Activated CD8-positive, alpha-beta T cell treated with anti-CD3 and anti-CD28 coated beads, Interleukin-2, amount 10 ng/mL, durations not matched to agents 7 days and 5 days (primary cell): ENCODE data around the gene FLNC. TPM values are rescaled to one million over a fixed set of nuclear protein-coding genes. Genes with fewer than 3 reads are reported as not detected.

Source experiments
- ATAC-seq: fragments of 150-1000 bp; cut with Tn5 transposase; one replicate; pipeline ENCODE4 v1.10.0; 2021; ENCODE audit warnings: moderate library complexity
- CTCF ChIA-PET: fragments of 350-600 bp; sonication (Branson Sonifier 250); formaldehyde crosslinking; loops from one replicate; lab custom pipeline; 2021; ENCODE audit warnings: antibody characterized with exemption; lab: Charles Lee
- POLR2A ChIA-PET: fragments of 350-600 bp; sonication (Branson Sonifier 250); formaldehyde crosslinking; loops from one replicate; lab custom pipeline; 2021; ENCODE audit warnings: antibody characterized with exemption; lab: Charles Lee
- DNase-seq: peaks from one replicate; pipeline ENCODE4 v3.0.0-alpha.2; 2020
- H3K27ac Mint-ChIP-seq: one replicate; pipeline ENCODE4 v1.8.0; 2021; ENCODE audit warnings: mild to moderate bottlenecking, mixed read lengths
- H3K27me3 Mint-ChIP-seq: one replicate; pipeline ENCODE4 v1.8.0; 2021; ENCODE audit warnings: low read depth, mixed read lengths
- H3K36me3 Mint-ChIP-seq: one replicate; pipeline ENCODE4 v1.8.0; 2021; ENCODE audit warnings: low read depth, mixed read lengths
- H3K4me1 Mint-ChIP-seq: one replicate; pipeline ENCODE4 v1.8.0; 2021; ENCODE audit warnings: low read depth, mixed read lengths
- H3K4me3 Mint-ChIP-seq: one replicate; pipeline ENCODE4 v1.8.0; 2021; ENCODE audit warnings: mild to moderate bottlenecking, mixed read lengths
- H3K9me3 Mint-ChIP-seq: one replicate; pipeline ENCODE4 v1.8.0; 2022; ENCODE audit warnings: mixed read lengths; ENCODE audit not compliant: insufficient read depth
- total RNA-seq, 2 experiments: library from RNA; stranded (reverse); gene quantifications; one replicate each; pipeline ENCODE4 v1.2.3, GENCODE V29; 2021

The FLNC gene
- total RNA-seq, 2 experiments from 2014 or later = not detected

- Mint-ChIP-seq H3K4me3 (no peak overlapping the region), H3K36me3 (no peaks in the 10 kb centered on the region), H3K27ac (no peak overlapping the region), H3K4me1 (peaks cover 1% of the 10 kb centered on the region), H3K9me3 (no peaks in the 10 kb centered on the region), H3K27me3 (no peaks in the 10 kb centered on the region)
- POLR2A ChIA-PET = interaction anchor here (1.3 kb wide), 1 partner anchor 20 kb away, joined by 5 read pairs; the partner anchor contains the start of gene ATP6V1F
- ATAC-seq = no peak
- CTCF ChIA-PET = interaction anchor here (0.6 to 3.1 kb wide), 9 partner anchors 7 to 323 kb away, joined by 3 to 22 read pairs (median 6); partner anchors contain the start of gene ATP6V1F
- no peak for DNase-seq
These were observed 12.8 kb downstream of the FLNC start for GRCh38 chr7:128842674-128843641.

GRCh38 chr7:128843938-128844621 lies 13.9 kb downstream of the FLNC start:
- Mint-ChIP-seq H3K27ac (no peak overlapping the region), H3K4me3 (no peak overlapping the region), H3K9me3 (no peaks in the 10 kb centered on the region), H3K36me3 (no peaks in the 10 kb centered on the region), H3K4me1 (peaks cover 1% of the 10 kb centered on the region), H3K27me3 (no peaks in the 10 kb centered on the region)
- DNase-seq = no peak
- ChIA-PET CTCF (interaction anchor here (1.3 to 3.1 kb wide), 3 partner anchors 13 to 39 kb away, joined by 3 to 22 read pairs (median 10); no protein-coding TSS in a partner anchor), POLR2A (interaction anchor here (0.6 kb wide), 1 partner anchor 109 kb away, joined by 3 read pairs; no protein-coding TSS in a partner anchor)
- ATAC-seq = no peak

GRCh38 chr7:128844777-128845311 lies 14.6 kb downstream of the FLNC start:
- no peaks in the 10 kb centered on the region for H3K27me3 Mint-ChIP-seq
- no peak overlapping the region for H3K27ac Mint-ChIP-seq
- H3K36me3 Mint-ChIP-seq = no peaks in the 10 kb centered on the region
- CTCF ChIA-PET = interaction anchor here (1.0 to 3.1 kb wide), 3 partner anchors 14 to 39 kb away, joined by 3 to 22 read pairs (median 3); no protein-coding TSS in a partner anchor
- peaks cover 1% of the 10 kb centered on the region for H3K4me1 Mint-ChIP-seq
- H3K4me3 Mint-ChIP-seq = no peak overlapping the region
- DNase-seq (no peak), ATAC-seq (no peak)
- POLR2A ChIA-PET = interaction anchor here (0.6 kb wide), 1 partner anchor 110 kb away, joined by 3 read pairs; no protein-coding TSS in a partner anchor
- H3K9me3 Mint-ChIP-seq = no peaks in the 10 kb centered on the region

- no peaks in the 10 kb centered on the region for H3K9me3 Mint-ChIP-seq
- CTCF ChIA-PET = interaction anchor here (1.0 kb wide), 1 partner anchor 18 kb away, joined by 3 read pairs; no protein-coding TSS in a partner anchor
- ATAC-seq = no peak
- no peaks in the 10 kb centered on the region for H3K36me3 Mint-ChIP-seq
- no peak for DNase-seq
- POLR2A ChIA-PET = no interaction called here
- H3K27me3 Mint-ChIP-seq = no peaks in the 10 kb centered on the region
- no peak overlapping the region for H3K4me3 Mint-ChIP-seq
- no peak overlapping the region for H3K27ac Mint-ChIP-seq
- peaks cover 1% of the 10 kb centered on the region for H3K4me1 Mint-ChIP-seq
These were observed 15.3 kb downstream of the FLNC start for GRCh38 chr7:128845475-128845874.

- no peaks in the 10 kb centered on the region for H3K9me3 Mint-ChIP-seq
- CTCF ChIA-PET = interaction anchor here (1.0 kb wide), 1 partner anchor 18 kb away, joined by 3 read pairs; no protein-coding TSS in a partner anchor
- no peaks in the 10 kb centered on the region for H3K27me3 Mint-ChIP-seq
- ATAC-seq = no peak
- H3K27ac Mint-ChIP-seq = no peak overlapping the region
- no peak for DNase-seq
- H3K4me1 Mint-ChIP-seq = peaks cover 1% of the 10 kb centered on the region
- H3K36me3 Mint-ChIP-seq = no peaks in the 10 kb centered on the region
- POLR2A ChIA-PET = no interaction called here
- no peak overlapping the region for H3K4me3 Mint-ChIP-seq
These were observed 15.8 kb downstream of the FLNC start for GRCh38 chr7:128845987-128846386.

GRCh38 chr7:128846781-128847444 lies 16.7 kb downstream of the FLNC start:
- Mint-ChIP-seq H3K27me3 (no peaks in the 10 kb centered on the region), H3K36me3 (no peaks in the 10 kb centered on the region), H3K4me1 (peaks cover 1% of the 10 kb centered on the region), H3K9me3 (no peaks in the 10 kb centered on the region), H3K27ac (no peak overlapping the region), H3K4me3 (no peak overlapping the region)
- ChIA-PET POLR2A (no interaction called here), CTCF (no interaction called here)
- DNase-seq = no peak
- ATAC-seq = no peak

GRCh38 chr7:128847721-128848211 lies 17.6 kb downstream of the FLNC start:
- DNase-seq (no peak), ATAC-seq (no peak)
- Mint-ChIP-seq H3K36me3 (no peaks in the 10 kb centered on the region), H3K27me3 (no peaks in the 10 kb centered on the region), H3K27ac (no peak overlapping the region), H3K4me1 (no peaks in the 10 kb centered on the region), H3K9me3 (no peaks in the 10 kb centered on the region), H3K4me3 (no peak overlapping the region)
- ChIA-PET POLR2A (no interaction called here), CTCF (no interaction called here)

- H3K4me3 Mint-ChIP-seq = no peak overlapping the region
- no peak for DNase-seq
- no peaks in the 10 kb centered on the region for H3K36me3 Mint-ChIP-seq
- ChIA-PET CTCF (no interaction called here), POLR2A (no interaction called here)
- no peak overlapping the region for H3K27ac Mint-ChIP-seq
- no peaks in the 10 kb centered on the region for H3K4me1 Mint-ChIP-seq
- H3K9me3 Mint-ChIP-seq = no peaks in the 10 kb centered on the region
- no peak for ATAC-seq
- no peaks in the 10 kb centered on the region for H3K27me3 Mint-ChIP-seq
These were observed 18.3 kb downstream of the FLNC start for GRCh38 chr7:128848289-128849155.

GRCh38 chr7:128849156-128849515 lies 18.9 kb downstream of the FLNC start:
- no peaks in the 10 kb centered on the region for H3K9me3 Mint-ChIP-seq

GRCh38 chr7:128849804-128850490 lies 19.7 kb downstream of the FLNC start:
- H3K27me3 Mint-ChIP-seq = no peaks in the 10 kb centered on the region
- CTCF ChIA-PET = interaction anchor here (1.0 kb wide), 1 partner anchor 8 kb away, joined by 3 read pairs; no protein-coding TSS in a partner anchor
- POLR2A ChIA-PET = interaction anchor here (1.1 kb wide), 1 partner anchor 10 kb away, joined by 4 read pairs; no protein-coding TSS in a partner anchor
- no peak for DNase-seq
- no peaks in the 10 kb centered on the region for H3K36me3 Mint-ChIP-seq
- no peak overlapping the region for H3K4me3 Mint-ChIP-seq
- no peaks in the 10 kb centered on the region for H3K9me3 Mint-ChIP-seq
- no peak overlapping the region for H3K27ac Mint-ChIP-seq
- no peaks in the 10 kb centered on the region for H3K4me1 Mint-ChIP-seq
- no peak for ATAC-seq

More at GRCh38 chr7:128849156-128849515, 18.9 kb downstream of the FLNC start:
- ATAC-seq = no peak
- CTCF ChIA-PET = no interaction called here
- H3K27me3 Mint-ChIP-seq = no peaks in the 10 kb centered on the region
- no peaks in the 10 kb centered on the region for H3K4me1 Mint-ChIP-seq
- POLR2A ChIA-PET = interaction anchor here (1.1 kb wide), 1 partner anchor 9 kb away, joined by 4 read pairs; no protein-coding TSS in a partner anchor
- no peak for DNase-seq
- no peak overlapping the region for H3K4me3 Mint-ChIP-seq
- no peak overlapping the region for H3K27ac Mint-ChIP-seq
- H3K36me3 Mint-ChIP-seq = no peaks in the 10 kb centered on the region
